NK-92 (cell line): Measurements from ENCODE around the gene FAP.

Experiments used
- DNase-seq: peaks from one replicate; lab custom pipeline; 2025; ENCODE audit not compliant: unreplicated experiment; lab: John Stamatoyannopoulos, UW

The FAP gene

GRCh38 chr2:162188451-162188850 lies 54.8 kb downstream of the FAP start:
- DNase-seq = no peak

GRCh38 chr2:162185541-162186232 lies 57.6 kb downstream of the FAP start:
- DNase-seq = no peak

GRCh38 chr2:162184821-162185450 lies 58.3 kb downstream of the FAP start:
- DNase-seq = no peak

- no peak for DNase-seq
Observed at GRCh38 chr2:162184359-162184758, 58.9 kb downstream of the FAP start.

- DNase-seq = no peak
Observed at GRCh38 chr2:162182395-162182794, 60.9 kb downstream of the FAP start.

- DNase-seq = no peak
Observed at GRCh38 chr2:162177301-162177700, 65.9 kb downstream of the FAP start.

- no peak for DNase-seq
Observed at GRCh38 chr2:162175714-162176113, 67.5 kb downstream of the FAP start.

GRCh38 chr2:162174746-162175145 lies 68.5 kb downstream of the FAP start:
- DNase-seq = no peak

GRCh38 chr2:162172802-162173370 lies 70.4 kb downstream of the FAP start:
- no peak for DNase-seq

- no peak for DNase-seq
Observed at GRCh38 chr2:162166745-162167144, 76.5 kb downstream of the FAP start.

- DNase-seq = no peak
Observed at GRCh38 chr2:162166174-162166573, 77.1 kb downstream of the FAP start.

GRCh38 chr2:162164802-162165201 lies 78.4 kb downstream of the FAP start:
- DNase-seq = no peak

- no peak for DNase-seq
Observed at GRCh38 chr2:162159446-162159845, 83.8 kb downstream of the FAP start.

- no peak for DNase-seq
Observed at GRCh38 chr2:162156149-162156548, 87.1 kb downstream of the FAP start.

GRCh38 chr2:162155093-162155492 lies 88.2 kb downstream of the FAP start:
- no peak for DNase-seq

GRCh38 chr2:162153608-162154224 lies 89.5 kb downstream of the FAP start:
- DNase-seq = no peak

- DNase-seq = no peak
Observed at GRCh38 chr2:162152147-162152546, 91.1 kb downstream of the FAP start, which contains the start of gene GCG. Gene GCG, minus strand, starts transcription at chr2:162152247. Its CDS starts 3,069 bp downstream, at chr2:162149178.

- no peak for DNase-seq
Observed at GRCh38 chr2:162149940-162150339, 93.3 kb downstream of the FAP start.

- DNase-seq = no peak
Observed at GRCh38 chr2:162149466-162149865, 93.8 kb downstream of the FAP start.

- DNase-seq = no peak
Observed at GRCh38 chr2:162148956-162149355, 94.3 kb downstream of the FAP start.

GRCh38 chr2:162143969-162144368 lies 99.3 kb downstream of the FAP start:
- no peak for DNase-seq

- DNase-seq = no peak
Observed at GRCh38 chr2:162138310-162138709, 104.9 kb downstream of the FAP start.
